Colonic mucosa (tissue), 4 donors: ENCODE results near the gene C1QTNF7. TPM values are rescaled to one million over a fixed set of nuclear protein-coding genes. Genes with fewer than 3 reads are reported as not detected.

Experiments
- DNase-seq: peaks from one replicate; pipeline ENCODE4 v3.0.0-alpha.2; 2020
- H3K27ac ChIP-seq: fragments of 200-600 bp; one replicate; pipeline ENCODE4 v1.8.0; 2021
- H3K27me3 ChIP-seq: fragments of 200-600 bp; one replicate; pipeline ENCODE4 v1.8.0; 2021
- H3K36me3 ChIP-seq: fragments of 200-600 bp; one replicate; pipeline ENCODE4 v1.8.0; 2021
- H3K4me1 ChIP-seq: fragments of 200-600 bp; one replicate; pipeline ENCODE4 v1.8.0; 2021; ENCODE audit warnings: mild to moderate bottlenecking
- H3K4me3 ChIP-seq: fragments of 200-600 bp; one replicate; pipeline ENCODE4 v1.8.0; 2021
- H3K9ac ChIP-seq, 2 donors: one replicate each; pipeline ENCODE4 v1.7.0; 2013; ENCODE audit warnings: control low read depth in 2 of 2, low read depth in 2 of 2, low read length in 2 of 2
- H3K9me3 ChIP-seq: fragments of 200-600 bp; one replicate; pipeline ENCODE4 v1.8.0; 2021
- intact Hi-C: fragments of 100-400 bp; cut with DNase I; formaldehyde crosslinking; loops from one replicate; pipeline ENCODE4 v1.14.1; 2022
- total RNA-seq, 2 donors: library from RNA; stranded (reverse); fragmentation: NEBNext Ultra II Directional in 1 of 2; extraction: Animal tissue kit (Norgen Biotek cat#: 25700) in 1 of 2; gene quantifications; one replicate each; pipeline ENCODE4 v1.2.1, GENCODE V29; 2021
- TF ChIP-seq, protein P1 (sequence below): fragments of 200-600 bp; IDR thresholded peaks from one replicate; pipeline ENCODE4 v1.8.0; 2022; ENCODE audit warnings: antibody characterized with exemption, mild to moderate bottlenecking
- donor health status: healthy.
- donor health status: DM: no; HTN: no; CAD: no.
- donor health status: DM: no; HTN: no; CAD: no.

The C1QTNF7 gene
- total RNA-seq, 2 donors from 2014 or later: 0.94 to 4.2 TPM

DNA sequence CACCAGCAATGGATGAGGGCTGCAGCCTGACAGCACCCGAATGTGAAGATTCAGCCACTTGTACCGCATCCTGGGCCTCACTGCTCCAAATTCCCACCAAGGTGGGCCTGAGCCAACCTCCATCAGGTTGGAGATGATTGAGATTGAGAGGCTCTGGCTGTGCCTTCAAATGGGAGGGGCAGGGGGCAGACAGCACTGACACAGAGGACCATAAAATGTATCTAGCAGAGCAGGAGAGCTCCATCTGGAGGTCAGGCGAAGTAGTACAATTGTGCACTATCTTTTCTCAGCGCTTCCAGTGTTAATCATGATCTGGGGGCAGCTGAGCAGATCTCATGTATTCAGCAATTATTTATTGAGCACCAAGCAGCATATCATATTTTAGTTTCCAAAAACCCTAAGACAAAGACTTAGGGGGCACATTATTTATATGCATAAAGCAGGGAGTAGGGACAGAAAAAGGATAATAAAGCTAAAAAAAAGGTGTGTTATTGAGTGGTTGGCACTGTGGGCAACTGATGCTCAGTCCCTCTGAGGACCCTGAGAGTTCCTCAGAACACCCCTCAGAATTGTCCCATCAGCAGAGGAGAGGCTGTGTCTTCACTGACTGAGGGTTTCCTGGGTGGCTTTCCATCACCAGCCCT is 31.6 kb upstream of the C1QTNF7 start:
- intact Hi-C loops: loop anchor here (5.0 kb wide), 1 partner anchor 159 kb away; no protein-coding TSS in a partner anchor
- no peaks in the 10 kb centered on the region for H3K9me3 ChIP-seq
- DNase-seq: peak; percentile 38
- TF ChIP-seq, protein P1, sequence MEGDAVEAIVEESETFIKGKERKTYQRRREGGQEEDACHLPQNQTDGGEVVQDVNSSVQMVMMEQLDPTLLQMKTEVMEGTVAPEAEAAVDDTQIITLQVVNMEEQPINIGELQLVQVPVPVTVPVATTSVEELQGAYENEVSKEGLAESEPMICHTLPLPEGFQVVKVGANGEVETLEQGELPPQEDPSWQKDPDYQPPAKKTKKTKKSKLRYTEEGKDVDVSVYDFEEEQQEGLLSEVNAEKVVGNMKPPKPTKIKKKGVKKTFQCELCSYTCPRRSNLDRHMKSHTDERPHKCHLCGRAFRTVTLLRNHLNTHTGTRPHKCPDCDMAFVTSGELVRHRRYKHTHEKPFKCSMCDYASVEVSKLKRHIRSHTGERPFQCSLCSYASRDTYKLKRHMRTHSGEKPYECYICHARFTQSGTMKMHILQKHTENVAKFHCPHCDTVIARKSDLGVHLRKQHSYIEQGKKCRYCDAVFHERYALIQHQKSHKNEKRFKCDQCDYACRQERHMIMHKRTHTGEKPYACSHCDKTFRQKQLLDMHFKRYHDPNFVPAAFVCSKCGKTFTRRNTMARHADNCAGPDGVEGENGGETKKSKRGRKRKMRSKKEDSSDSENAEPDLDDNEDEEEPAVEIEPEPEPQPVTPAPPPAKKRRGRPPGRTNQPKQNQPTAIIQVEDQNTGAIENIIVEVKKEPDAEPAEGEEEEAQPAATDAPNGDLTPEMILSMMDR: peak; percentile 52
- no peaks in the 10 kb centered on the region for H3K36me3 ChIP-seq
- no peak overlapping the region for H3K4me3 ChIP-seq
- no peak overlapping the region for H3K27ac ChIP-seq
- H3K27me3 ChIP-seq: no peaks in the 10 kb centered on the region
- no peaks in the 10 kb centered on the region for H3K4me1 ChIP-seq
- no peak overlapping the region for H3K9ac ChIP-seq

DNA sequence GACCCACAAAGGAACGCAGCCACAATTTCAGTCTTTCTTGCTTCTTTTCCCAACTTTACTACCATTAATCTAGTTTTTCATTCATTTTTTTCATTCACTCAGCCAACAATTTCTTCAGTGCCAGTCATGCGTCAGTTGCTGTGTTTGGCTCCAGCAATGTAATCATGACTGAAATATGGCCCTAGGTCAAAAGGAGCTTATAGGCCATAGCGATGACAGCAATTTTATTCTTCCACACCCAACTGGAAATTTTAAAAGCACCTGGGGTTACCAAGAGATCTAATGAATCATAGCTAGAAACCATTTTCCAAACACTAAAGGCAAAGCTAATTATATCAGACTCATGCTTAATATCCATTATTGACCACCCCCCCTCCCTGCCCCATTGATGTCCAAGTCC is 29.8 kb upstream of the C1QTNF7 start:
- intact Hi-C loops: loop anchor here (5.0 kb wide), 1 partner anchor 161 kb away; no protein-coding TSS in a partner anchor
- Histone ChIP-seq H3K4me1 (no peaks in the 10 kb centered on the region), H3K27ac (no peak overlapping the region), H3K4me3 (no peak overlapping the region), H3K9me3 (no peaks in the 10 kb centered on the region), H3K36me3 (no peaks in the 10 kb centered on the region), H3K27me3 (no peaks in the 10 kb centered on the region), H3K9ac (no peak overlapping the region)
- no peak for DNase-seq
- TF ChIP-seq, protein P1: no peak

DNA sequence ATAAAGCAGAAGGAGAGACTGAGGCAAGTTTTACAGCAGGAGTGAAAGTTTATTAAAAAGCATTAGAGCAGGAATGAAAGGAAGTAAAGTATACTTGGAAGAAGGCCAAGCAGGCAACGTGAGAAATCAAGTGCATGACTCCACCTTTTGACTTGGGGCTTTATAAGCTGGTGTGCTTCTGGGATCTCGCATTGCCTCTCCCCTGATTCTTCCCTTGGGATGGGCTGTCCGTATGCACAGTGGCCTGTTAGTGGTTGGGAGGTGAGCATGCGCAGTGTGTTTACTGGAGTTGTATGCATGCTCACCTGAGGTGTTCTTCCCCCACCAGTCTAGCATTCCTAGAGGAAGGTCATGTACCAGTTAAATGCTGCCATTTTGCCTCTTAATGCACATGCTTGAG is 29.1 kb upstream of the C1QTNF7 start:
- H3K27me3 ChIP-seq: no peaks in the 10 kb centered on the region
- no peaks in the 10 kb centered on the region for H3K4me1 ChIP-seq
- DNase-seq: no peak
- H3K9me3 ChIP-seq: no peaks in the 10 kb centered on the region
- TF ChIP-seq, protein P1: no peak
- H3K4me3 ChIP-seq: no peak overlapping the region
- no peak overlapping the region for H3K27ac ChIP-seq
- intact Hi-C loops: loop anchor here (5.0 kb wide), 1 partner anchor 161 kb away; no protein-coding TSS in a partner anchor
- no peak overlapping the region for H3K9ac ChIP-seq
- no peaks in the 10 kb centered on the region for H3K36me3 ChIP-seq

DNA sequence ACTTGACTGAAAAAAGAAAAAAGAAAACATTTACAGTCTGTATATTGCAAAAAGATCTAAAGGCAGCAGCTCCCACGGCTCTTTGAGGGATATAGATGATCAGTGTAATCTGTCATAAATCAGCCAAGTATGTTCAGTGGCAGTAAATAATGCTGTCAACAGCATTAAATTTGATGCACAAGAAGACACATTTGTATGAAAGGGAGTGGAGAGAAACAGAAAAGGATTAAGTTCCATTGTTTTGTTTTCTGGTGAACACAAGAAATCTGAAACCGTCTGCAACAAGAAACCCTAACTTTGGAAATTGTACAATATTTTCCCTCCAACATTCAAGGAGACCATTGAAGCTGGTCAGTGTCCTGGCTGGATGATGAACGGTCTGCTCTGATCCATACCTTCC is 27.6 kb upstream of the C1QTNF7 start:
- DNase-seq: no peak
- H3K27me3 ChIP-seq: no peaks in the 10 kb centered on the region
- H3K27ac ChIP-seq: no peak overlapping the region
- intact Hi-C loops: no loop called here
- H3K9ac ChIP-seq: no peak overlapping the region
- no peaks in the 10 kb centered on the region for H3K4me1 ChIP-seq
- H3K4me3 ChIP-seq: no peak overlapping the region
- no peaks in the 10 kb centered on the region for H3K36me3 ChIP-seq
- TF ChIP-seq, protein P1: no peak
- no peaks in the 10 kb centered on the region for H3K9me3 ChIP-seq

DNA sequence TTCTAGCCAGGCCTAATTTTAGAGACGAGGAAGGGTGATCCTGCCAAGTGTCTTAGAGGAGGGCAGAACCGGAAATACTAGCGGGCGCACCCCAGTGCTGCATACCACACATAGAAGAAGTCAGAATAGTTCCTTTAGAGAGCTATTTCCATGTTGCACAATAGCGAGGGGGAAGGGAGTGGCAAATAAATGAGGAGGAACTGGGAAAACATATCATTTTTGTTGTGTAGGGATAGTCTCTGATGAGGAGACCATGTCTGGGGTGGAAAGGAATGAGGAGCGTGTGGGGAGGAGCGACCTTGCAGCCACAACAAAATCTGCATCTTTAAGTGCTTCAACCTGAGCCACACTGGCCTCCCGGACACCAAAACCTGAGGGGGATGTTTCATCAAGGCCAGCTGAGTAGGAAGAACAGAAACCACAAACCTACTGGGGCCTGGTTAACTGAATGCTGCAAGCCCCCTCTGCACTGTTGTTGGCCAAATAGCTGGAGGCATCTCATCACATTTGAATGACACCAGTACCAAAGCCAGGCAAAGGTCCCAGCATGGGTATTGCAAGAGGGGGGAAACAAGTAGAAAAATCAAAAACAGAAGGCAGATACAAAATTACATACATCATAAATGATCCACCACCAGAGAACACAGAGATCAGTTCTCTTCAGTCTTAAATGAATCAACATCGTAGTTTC is 26.7 kb upstream of the C1QTNF7 start:
- no peaks in the 10 kb centered on the region for H3K4me1 ChIP-seq

More for the DNA sequence above, 26.7 kb upstream of the C1QTNF7 start:
- no peaks in the 10 kb centered on the region for H3K9me3 ChIP-seq
- H3K27me3 ChIP-seq: no peaks in the 10 kb centered on the region
- no peak overlapping the region for H3K4me3 ChIP-seq
- DNase-seq: peak; percentile 24
- H3K36me3 ChIP-seq: no peaks in the 10 kb centered on the region
- intact Hi-C loops: no loop called here
- TF ChIP-seq, protein P1: no peak
- no peak overlapping the region for H3K9ac ChIP-seq
- H3K27ac ChIP-seq: no peak overlapping the region
